ENCODE results near the gene PPP1R14B.

Gene PPP1R14B

DNA sequence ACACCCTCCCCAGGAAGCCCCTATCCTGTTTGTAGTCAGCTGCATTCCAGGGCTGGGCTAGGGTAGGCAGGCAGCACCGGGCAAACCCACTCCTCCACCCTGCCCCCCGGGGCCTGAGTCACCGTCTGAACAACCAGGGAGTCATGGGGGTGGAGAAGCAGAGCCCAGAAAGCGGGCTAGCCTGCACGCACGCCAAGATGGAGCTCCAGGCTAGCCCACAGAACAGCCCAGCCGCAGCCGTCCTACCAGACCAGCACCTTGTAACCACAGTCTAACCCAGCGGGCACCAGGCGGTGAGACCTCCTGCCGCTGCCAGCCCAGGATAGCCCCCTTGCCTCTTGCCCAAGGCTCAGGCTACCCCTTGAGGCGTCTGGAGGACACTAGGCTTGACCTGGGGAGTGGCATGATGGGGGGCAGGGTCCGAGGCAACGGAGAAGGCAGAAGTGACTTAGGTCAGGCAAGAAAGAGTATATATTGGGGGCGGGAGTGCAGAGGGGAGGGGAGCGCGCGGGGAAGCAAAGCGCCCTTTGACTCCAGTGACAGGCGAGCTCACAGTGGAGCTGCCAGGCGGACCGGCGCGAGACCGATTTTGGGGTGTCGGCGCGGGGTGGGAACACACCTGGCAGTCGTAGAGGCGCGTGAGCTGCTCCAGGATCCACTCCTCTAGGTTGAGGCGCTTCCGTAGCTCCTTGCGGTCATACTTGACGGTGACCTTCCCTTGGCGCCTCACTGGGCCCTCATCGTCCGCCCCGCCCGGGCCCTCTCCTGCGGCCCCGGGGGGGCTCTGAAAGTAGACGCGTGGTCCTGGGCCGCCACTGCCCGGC lies 734 bp downstream of the PPP1R14B start:
- DNase-seq (ENCODE audit: low spot score), result no peak

DNA sequence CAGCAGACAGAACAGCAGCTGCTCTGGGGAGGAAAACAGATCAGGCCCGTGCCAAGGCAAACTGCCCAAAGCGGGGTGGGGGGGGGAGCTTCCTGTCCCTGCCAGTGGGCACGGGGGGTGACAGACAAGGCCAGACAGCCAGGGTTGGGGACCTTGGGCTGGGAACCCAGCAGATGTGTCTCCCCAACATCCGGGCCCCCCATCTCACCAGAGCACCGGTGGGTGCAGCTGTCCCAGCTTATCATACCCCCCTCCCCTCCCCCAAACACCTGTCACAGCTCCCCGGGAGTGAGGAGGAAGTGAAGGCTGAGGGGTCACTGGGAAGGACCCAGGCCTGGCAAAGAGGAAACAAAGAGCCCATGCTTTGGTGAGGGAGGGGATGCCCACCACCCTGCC lies 1.3 kb downstream of the PPP1R14B start:
- DNase-seq (ENCODE audit: low spot score), result no peak

DNA sequence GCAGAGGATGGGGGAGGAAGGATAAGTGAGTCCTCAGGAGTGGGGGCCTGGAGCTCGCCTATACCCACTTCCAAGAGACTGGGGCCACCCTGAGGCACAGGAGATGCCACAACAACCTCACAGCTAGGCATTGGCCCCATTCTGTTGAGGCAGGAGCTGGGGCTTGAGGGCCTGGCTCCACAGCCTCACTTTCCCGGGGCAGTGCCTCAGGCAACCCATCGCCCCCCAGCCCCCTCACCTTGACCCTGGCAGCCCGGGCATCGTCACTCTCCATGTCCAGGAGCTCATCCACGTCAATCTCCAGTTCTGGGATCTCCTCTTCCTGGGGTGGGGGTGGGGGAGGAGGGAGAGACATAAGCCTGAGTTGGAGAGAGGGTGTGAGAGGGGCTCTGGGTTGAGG lies 1.8 kb downstream of the PPP1R14B start:
- no peak for DNase-seq (ENCODE audit: low spot score)

DNA sequence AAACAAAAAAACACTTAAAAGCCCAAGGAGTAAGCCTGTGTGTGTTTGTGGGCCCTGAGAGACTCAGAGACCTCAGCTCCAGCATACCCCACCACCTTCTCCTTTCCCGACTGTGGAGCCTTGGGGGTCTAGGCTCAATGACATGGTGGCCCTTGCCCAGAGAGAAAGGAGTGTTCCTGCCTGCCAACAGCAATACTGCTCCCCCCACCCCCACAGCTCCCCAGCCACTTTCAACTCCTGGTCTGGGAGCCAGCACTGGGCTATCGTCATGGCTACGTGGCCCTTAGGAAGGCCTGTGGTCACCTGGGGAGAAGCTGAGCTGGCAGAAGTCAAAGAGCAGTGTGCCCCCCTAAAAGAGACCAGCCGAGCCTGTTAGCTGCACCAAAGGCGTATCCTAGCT lies 2.6 kb downstream of the PPP1R14B start:
- DNase-seq (ENCODE audit: low spot score), result no peak

DNA sequence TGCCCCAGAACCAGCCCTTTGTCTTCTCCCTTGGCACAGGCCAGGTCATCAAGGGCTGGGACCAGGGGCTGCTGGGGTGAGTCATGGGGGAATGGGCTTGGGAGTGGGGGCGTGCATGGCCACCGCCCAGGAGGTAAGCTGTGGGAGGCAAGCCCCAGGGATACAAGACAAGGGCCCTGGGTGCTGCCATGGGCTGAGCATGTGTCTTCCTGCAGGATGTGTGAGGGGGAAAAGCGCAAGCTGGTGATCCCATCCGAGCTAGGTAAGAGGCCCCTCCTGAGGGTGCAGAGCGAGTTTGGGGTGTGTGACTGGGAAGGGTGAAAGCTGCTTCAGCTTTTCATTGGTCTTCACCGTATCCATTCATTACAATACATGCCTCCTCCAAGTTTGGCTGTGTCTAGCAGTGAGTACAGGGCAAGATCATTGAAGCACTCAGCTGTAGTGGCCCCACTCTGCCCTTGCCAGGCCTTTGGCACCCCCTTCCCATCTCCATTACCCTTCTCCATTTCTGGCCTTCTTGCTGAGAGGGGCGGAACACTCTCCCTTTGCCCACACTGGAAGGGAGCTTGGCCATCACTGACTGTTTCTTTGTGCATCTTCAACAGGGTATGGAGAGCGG lies 3.4 kb downstream of the PPP1R14B start:
- no peak for DNase-seq (ENCODE audit: low spot score)

DNA sequence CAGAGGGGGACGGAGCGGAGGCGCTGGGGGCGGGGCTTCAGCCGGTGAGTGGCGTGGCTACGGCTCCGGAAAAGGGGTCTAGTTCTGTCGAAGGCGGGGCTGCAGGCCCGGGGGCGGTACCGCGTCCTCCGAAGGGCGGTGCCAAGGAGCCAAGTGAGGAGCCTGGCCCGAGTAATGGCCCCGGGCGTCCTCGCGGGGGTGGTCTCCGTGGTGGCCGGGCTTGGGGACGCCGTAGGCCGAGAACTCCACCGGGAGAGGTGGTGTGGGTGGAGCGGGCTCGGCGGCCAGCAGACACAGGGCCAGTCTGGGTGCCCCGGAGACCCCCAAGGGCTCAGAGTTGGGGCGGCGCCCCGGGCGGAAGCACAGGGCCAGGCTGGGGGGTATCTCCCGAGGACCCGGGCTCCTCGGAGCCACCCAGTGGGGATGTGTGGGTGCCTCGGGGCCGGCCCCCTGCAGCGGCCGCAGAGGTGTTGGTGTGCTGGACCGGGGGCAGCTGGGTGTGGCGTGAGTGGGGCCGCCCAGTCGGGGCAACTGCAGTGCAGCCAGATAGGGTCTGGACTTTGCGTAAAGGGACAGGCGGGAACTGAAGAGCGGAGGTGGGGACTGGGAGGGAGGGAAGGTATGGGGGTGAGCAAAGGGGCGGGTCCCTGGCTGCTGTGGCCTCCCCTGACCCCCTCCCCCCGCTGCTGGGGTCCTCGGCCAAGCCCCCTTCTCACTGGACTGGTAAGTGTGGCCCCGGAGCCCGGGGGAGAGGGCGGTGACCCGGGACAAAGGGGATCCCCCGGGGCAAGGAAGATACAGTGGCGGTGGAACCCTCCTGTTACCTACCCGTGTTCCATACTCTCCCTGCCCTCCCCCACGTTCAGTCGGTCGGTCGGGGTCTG lies 5.0 kb downstream of the PPP1R14B start:
- no peak for DNase-seq (ENCODE audit: low spot score)

DNA sequence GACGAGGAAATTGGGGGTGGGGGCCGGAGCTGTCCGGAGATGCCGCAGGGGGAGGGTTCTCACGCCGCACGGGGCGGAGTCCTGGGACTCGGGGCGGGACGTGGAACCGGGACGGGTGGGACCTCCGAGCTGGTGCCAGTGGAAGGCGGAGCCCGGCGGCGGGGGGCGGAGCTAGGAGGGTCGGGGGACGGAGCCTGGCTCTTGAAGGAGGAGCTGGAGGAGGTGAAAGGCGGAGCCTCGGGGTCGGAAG lies 5.6 kb downstream of the PPP1R14B start:
- peak; percentile 99 for DNase-seq (ENCODE audit: low spot score)

DNA sequence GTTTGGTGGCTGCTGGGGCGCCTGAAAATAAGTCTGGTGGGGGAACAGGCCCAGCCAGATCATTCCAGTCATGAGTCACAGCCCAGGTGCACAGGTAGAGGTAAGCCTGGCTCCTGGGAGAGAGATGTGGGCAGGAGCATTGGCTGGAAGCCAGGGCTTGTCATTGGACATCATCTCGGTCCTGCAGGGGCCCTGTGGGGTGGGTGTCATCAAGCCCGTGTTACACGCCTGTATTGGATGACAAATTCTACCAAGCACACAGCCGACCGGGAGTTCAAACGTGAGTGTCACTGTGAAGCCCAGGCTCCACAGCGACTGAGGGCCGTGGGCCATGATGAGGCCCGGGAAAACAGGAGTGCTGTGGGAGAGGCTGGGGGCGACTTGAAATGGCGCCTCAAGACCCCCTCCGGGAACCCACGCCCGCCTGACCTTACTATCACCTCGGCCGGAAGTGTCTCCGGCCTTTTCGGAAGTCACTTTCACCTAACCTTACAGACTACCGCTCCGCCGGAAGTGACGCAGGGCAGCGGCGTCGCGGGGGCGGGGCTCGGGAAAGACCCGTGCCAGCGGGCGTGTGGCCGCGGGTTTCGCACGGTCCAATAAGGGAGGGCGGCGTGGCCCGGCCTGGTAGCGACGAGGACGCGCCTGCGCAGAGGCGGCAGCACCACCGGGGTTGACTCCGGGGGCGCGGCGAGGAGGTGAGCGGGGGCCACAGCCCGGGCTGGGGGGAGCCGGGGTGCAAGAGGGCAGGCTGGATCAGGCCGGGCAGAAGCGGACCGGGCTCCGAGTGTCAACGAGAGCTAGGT lies 6.1 kb downstream of the PPP1R14B start, which contains the start of gene FKBP2:
Gene FKBP2, plus strand, starts transcription at position 661 of the 806 bp plus-strand sequence. CDS start 1,293 bp downstream, outside the sequence.
- DNase-seq (ENCODE audit: low spot score), result peak; percentile 97

DNA sequence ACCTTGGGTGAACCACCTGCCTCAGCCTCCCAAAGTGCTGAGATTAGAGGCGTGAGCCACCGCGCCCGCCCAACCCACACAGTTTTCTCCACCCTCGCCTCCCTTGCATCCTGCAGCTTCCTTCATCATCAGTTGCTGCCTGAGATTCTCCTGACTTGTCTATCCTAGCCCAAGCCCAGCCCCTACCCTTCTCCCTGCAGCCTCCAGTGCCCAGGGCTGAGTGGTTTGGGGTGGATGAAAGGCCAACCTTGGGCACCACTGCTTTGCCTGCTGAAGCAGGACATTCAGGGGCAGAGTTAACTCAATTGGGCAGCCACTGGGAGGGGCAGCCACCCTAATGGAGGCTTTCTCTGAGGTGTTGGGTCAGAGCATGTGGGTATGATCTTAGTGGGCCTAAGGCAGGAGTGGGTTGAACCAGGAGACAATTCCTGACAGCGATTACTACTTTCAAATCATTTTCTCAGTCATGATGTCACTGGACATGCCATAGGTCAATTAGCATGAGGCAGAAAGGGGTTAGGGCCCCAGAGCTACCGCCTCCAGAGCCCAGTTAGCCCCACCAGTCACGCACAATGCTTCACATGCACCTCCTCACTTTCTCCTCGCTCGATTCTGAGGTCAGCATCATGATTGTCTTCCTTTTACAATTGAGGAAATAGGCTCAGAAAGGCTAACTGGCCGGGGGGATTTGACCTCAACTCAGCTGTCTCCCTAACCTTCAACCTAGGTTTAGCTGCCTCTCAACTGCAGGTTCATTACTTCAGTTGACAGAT lies 6.9 kb downstream of the PPP1R14B start:
- DNase-seq (ENCODE audit: low spot score), result no peak

DNA sequence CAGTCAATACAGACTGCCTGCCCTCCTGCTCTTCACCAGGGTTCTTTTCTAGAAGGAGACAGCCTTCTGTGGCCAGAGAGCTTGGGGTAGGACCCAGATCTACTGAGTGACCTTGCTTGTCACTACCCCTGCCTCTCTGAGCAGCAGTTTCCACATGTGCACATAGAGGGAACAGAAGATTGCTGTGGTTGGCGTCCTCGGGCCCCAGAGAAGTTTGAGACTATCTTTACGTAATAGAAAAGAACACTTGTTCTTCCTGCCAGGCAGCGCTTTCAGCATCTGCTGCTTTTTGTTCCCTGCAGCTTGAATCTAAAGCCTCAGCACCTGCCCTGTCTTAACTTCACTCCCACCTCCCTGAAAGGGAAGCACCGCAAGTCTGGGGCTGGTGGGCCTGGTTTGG lies 7.7 kb downstream of the PPP1R14B start:
- no peak for DNase-seq (ENCODE audit: low spot score)

DNA sequence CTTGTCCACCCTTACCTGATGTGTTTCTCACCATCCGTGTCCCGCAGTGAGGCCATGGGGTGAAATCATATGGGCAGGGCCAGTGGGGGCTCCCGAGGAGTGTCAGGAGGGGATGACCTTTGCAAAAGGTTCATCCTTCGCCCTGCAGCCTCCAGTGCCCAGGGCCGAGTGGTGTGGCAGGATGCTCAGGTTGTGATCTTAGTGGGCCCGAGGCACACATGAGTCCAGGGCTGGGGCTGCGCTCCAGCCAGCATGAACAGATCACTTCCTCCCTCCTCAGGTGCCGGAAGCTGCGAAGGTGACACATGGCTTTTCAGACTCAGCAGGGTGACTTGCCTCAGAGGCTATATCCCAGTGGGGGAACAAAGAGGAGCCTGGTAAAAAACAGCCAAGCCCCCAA lies 8.7 kb downstream of the PPP1R14B start:
- no peak for DNase-seq (ENCODE audit: low spot score)

DNA sequence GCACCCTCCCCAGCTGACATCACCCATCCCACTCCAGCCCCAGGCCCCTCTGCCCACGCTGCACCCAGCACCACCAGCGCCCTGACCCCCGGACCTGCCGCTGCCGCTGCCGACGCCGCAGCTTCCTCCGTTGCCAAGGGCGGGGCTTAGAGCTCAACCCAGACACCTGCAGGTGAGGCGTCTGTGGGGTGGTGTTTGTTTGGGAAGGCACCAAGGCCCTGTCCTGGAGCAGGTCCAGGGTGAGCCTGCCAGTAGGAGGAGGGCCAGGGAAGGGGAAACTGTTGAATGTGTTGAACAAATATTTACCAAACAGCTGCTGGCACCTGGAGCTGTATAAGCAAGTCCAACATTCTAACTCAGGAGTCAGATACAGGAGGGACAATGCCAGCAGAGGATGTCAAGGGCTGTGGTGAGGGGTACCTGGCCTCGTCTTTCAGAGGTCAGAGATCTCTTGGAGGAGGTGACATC lies 9.2 kb downstream of the PPP1R14B start:
- DNase-seq (ENCODE audit: low spot score), result no peak

DNA sequence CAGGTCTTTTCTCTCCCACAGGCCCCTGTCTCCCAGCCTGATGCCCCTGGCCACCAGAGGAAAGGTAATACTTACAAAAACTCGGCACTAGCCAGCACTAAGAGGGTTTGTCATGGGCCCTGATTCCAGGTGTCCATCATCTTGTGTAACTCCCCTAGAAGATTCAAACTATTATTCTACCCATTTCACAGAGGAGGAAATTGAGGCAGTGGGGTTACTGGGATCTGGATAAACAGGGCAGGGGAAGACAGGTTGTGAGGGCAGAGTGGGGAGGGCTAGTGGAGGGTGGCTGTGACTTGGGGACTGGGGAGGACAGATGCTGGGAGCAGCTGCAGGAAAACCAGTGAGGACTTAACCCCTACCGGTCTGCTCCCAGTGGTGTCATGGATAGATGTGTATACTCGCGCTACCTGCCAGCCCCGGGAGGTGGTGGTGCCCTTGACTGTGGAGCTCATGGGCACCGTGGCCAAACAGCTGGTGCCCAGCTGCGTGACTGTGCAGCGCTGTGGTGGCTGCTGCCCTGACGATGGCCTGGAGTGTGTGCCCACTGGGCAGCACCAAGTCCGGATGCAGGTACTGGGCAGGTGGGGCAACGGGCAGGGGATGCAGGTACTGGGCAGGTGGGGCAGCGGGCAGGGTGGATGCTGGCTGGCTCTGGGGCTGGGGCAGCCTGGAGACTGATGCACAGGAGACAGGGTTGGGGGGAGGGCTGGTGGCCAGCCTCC lies 11.1 kb downstream of the PPP1R14B start:
- no peak for DNase-seq (ENCODE audit: low spot score)

DNA sequence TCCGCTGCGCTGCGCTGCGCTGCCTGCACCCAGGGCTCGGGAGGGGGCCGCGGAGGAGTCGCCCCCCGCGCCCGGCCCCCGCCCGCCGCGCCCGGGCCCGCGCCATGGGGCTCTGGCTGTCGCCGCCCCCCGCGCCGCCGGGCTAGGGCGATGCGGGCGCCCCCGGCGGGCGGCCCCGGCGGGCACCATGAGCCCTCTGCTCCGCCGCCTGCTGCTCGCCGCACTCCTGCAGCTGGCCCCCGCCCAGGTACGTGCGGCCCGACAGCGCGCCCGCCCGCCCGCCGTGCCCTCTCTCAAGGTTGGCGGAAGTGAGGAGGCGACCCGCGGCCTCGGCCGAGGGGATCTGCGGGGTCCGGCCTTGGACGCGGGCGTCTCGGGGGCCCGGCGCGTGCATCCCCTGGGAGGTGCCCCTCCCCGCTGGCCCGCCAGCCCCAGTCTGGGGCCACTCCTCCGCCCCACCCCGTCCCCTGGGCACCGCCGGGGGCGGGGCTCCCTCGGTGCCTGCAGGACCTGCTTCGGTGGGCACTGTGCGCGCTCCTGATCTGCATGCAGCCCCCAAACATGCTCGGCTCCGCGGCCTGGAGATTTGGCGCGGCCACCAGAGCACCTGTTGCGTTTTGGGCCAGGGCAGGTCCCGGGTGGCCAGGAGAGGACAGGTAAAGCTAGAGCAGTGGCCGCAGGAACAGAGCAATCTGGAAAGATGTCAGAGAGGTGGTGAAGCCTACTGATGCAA lies 11.9 kb downstream of the PPP1R14B start:
- no peak for DNase-seq (ENCODE audit: low spot score)

DNA sequence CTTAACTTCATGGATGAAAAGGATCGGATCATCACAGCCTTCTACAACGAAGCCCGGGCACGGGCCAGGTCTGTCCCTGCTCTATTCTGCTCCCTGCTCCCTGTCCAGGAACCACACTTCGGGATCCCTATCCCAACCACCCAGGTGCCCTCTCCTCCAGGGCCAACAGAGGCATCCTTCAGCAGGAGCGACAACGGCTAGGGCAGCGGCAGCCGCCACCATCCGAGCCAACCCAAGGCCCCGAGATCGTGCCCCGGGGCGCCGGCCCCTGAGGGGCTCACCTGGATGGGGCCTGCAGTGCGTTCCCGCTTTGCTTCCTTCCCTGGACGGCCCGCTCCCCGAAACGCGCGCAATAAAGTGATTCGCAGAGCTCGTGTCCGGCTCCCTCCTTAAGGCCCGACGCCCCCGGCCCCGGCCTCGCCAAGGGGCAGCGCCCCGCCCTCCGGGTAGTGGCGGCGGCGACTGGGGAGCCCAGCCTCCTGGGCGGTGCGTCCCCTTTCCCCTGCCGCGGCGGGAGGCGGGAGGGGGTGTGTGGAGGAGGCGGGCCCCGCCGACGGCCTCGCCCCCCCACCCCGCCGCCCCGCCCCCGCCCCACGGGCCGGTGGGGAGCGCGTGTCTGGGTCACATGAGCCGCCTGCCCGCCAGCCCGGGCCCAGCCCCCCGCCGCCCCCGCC lies 12.7 kb downstream of the PPP1R14B start, which contains the start of gene VEGFB:
Gene VEGFB, plus strand, starts transcription at position 672 of the 674 bp plus-strand sequence. CDS start 250 bp downstream, outside the sequence.
- DNase-seq (ENCODE audit: low spot score), result peak; percentile 74

DNA sequence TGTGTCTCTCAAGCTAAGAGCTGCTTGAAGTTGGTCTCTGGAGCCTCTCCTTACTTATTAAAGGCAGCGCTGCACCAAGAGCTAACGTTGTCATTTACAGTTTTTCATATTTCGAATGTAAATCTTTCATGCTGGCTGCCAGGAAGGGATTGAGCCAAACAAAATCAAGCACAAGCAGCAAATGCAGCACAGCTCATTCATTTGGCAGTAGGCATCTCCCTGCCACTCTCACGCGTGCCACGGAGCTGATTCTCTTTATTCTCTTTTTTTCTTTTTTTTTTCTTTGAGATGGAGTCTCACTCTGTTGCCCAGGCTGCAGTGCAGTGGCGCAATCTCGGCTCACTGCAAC lies 13.8 kb downstream of the PPP1R14B start:
- no peak for DNase-seq (ENCODE audit: low spot score)

DNA sequence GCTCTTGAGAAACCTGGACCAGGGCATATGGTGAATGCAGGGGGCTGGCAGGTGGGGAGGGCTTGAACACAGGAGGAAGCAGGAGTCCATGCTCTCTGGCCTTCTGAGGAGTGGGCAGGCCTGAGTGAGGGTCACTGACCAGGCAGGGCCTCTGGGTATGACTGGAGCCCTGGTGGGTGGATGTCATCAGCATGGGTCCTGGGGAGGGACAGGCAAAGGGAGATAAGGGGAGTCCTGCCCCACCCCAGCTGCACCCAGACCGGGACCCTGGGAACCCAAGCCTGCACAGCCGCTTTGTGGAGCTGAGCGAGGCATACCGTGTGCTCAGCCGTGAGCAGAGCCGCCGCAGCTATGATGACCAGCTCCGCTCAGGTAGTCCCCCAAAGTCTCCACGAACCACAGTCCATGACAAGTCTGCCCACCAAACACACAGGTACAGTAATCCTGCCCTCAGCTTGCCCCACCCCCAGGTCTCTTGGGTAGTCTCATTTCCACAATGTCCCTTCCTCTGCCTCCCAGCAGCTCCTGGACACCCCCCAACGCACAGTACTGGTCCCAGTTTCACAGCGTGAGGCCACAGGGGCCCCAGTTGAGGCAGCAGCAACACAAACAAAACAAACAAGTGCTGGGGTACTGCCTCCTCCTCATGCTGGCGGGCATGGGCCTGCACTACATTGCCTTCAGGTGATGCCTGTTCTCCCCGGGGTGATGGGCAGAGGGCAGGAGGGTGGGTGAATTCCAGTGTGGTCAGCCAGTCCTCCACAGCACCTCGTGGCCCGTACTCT lies 14.4 kb downstream of the PPP1R14B start:
- DNase-seq (ENCODE audit: low spot score), result no peak

DNA sequence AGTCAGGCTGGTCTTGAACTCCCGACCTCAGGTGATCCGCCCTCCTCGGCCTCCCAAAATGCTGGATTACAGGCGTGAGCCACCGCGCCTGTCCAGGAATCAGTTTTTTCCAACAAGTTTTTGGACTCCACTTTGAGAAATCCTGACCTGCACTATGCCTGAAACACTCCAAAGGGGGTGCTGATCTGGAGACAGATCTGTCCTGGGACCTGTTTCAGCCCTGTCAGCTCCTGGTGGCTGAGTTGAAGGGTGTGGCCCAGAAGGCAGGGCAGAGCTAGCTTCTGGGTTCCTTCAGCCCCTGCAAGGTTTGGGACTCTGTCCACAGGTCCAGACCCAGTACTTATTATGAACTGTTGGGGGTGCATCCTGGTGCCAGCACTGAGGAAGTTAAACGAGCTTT lies 15.2 kb downstream of the PPP1R14B start:
- DNase-seq (ENCODE audit: low spot score), result no peak

All from globus pallidus (tissue), 1 donor.